HCT116 (cell line): Measurements from ENCODE around the gene XPNPEP2. TPM values are rescaled to one million over a fixed set of nuclear protein-coding genes. Genes with fewer than 3 reads are reported as not detected.

Source experiments
- ATAC-seq: fragments of 200-7000 bp; cut with Tn5 transposase; 2 replicates; pipeline ENCODE4 v1.9.1; 2020; ENCODE audit warnings: mild to moderate bottlenecking, moderate library complexity
- BruUV-seq: library from RNA; stranded (reverse); fragments of 400-500 nt; replicated peaks from 2 replicates; lab custom pipeline; 2021; lab: Mats Ljungman, UMichigan
- CTCF ChIA-PET: fragments of 300-600 bp; sonication (Branson Sonifier 250); formaldehyde crosslinking; loops from one replicate; lab custom pipeline; 2021; ENCODE audit warnings: antibody characterized with exemption; lab: Charles Lee
- POLR2A ChIA-PET: fragments of 300-600, 350-600 bp; sonication (Branson Sonifier 250); formaldehyde crosslinking; loops from one replicate; lab custom pipeline; 2021; ENCODE audit warnings: antibody characterized with exemption; lab: Charles Lee
- RAD21 ChIA-PET, 2 experiments: fragments of 300-600 bp; sonication (Branson Sonifier 250); formaldehyde crosslinking; loops; one replicate each; lab custom pipeline; 2023; ENCODE audit warnings: low total read pairs in 2 of 2; ENCODE audit not compliant: uncharacterized antibody in 2 of 2, unreplicated experiment in 2 of 2, low non-redundant PET in 1 of 2; lab: Charles Lee
- DNase-seq: peaks from one replicate; pipeline ENCODE4 v3.0.0-alpha.2; 2010; ENCODE audit warnings: low read depth, low spot score
- H2AFZ ChIP-seq: fragments of 200-600 bp; shearing (Covaris generic), sonication (generic); 2 replicates; pipeline ENCODE4 v1.6.1; 2017; ENCODE audit warnings: low read depth, mixed run types, mixed read lengths, antibody characterized with exemption, low read length; ENCODE audit not compliant: poor library complexity, severe bottlenecking
- H3K27ac ChIP-seq: 2 replicates; pipeline ENCODE4 v1.5.1; 2012; ENCODE audit warnings: low read depth, low read length
- H3K27me3 ChIP-seq: fragments of 200-600 bp; sonication (generic); 2 replicates; pipeline ENCODE4 v1.6.1; 2016; ENCODE audit warnings: mixed run types, low read length, mixed read lengths; ENCODE audit not compliant: insufficient read depth
- H3K36me3 ChIP-seq, 2 experiments: fragments of 200-500 bp in 1 of 2; fragments of 200-600 bp in 1 of 2; sonication (Bioruptor generic) in 1 of 2; sonication (generic) in 1 of 2; 2 replicates each; pipeline versions ENCODE4 v1.5.1 to v1.6.1; 2014 to 2016; ENCODE audit warnings: low read length in 2 of 2, inconsistent platforms in 1 of 2, mixed read lengths in 1 of 2, mixed run types in 1 of 2; ENCODE audit not compliant: insufficient read depth in 2 of 2, control insufficient read depth in 1 of 2
- H3K4me1 ChIP-seq, 2 experiments: fragments of 200-600 bp in 1 of 2; sonication (generic) in 1 of 2; 2 replicates each; pipeline versions ENCODE4 v1.5.1 to v1.6.1; 2012 to 2017; ENCODE audit warnings: low read length in 2 of 2, inconsistent platforms in 1 of 2, mild to moderate bottlenecking in 1 of 2, mixed read lengths in 1 of 2, mixed run types in 1 of 2, moderate library complexity in 1 of 2; ENCODE audit not compliant: insufficient read depth in 2 of 2, control insufficient read depth in 1 of 2
- H3K4me2 ChIP-seq: fragments of 200-600 bp; sonication (generic); 2 replicates; pipeline ENCODE4 v1.6.1; 2017; ENCODE audit warnings: mixed run types, low read length, mixed read lengths
- H3K4me3 ChIP-seq, 2 experiments: fragments of 200-600 bp in 1 of 2; sonication (generic) in 1 of 2; replicated peaks in 1 of 2; 2 replicates each; pipeline ENCODE4 v1.5.1; 2011 to 2016; ENCODE audit warnings: low read length in 2 of 2, control low read depth in 1 of 2, low read depth in 1 of 2, mild to moderate bottlenecking in 1 of 2, mixed read lengths in 1 of 2, mixed run types in 1 of 2
- H3K79me2 ChIP-seq: fragments of 200-600 bp; sonication (generic); 2 replicates; pipeline ENCODE4 v1.6.1; 2017; ENCODE audit warnings: mild to moderate bottlenecking, mixed run types, low read length, moderate library complexity, mixed read lengths; ENCODE audit not compliant: insufficient read depth
- H3K9ac ChIP-seq: fragments of 200-600 bp; sonication (generic); 2 replicates; pipeline ENCODE4 v1.6.1; 2016; ENCODE audit warnings: low read length, mixed read lengths
- H3K9me2 ChIP-seq: fragments of 200-600 bp; sonication (generic), shearing (Covaris generic); 2 replicates; pipeline ENCODE4 v1.6.1; 2017; ENCODE audit warnings: mixed run types, mild to moderate bottlenecking, moderate library complexity; ENCODE audit not compliant: insufficient read depth
- H3K9me3 ChIP-seq, 2 experiments: fragments of 200-500 bp in 1 of 2; fragments of 200-600 bp in 1 of 2; sonication (Bioruptor generic) in 1 of 2; sonication (generic) in 1 of 2; 2 replicates each; pipeline ENCODE4 v1.6.1; 2014 to 2017; ENCODE audit warnings: low read length in 2 of 2, mixed read lengths in 2 of 2, inconsistent platforms in 1 of 2, low read depth in 1 of 2, mild to moderate bottlenecking in 1 of 2, mixed run types in 1 of 2, moderate library complexity in 1 of 2; ENCODE audit not compliant: control insufficient read depth in 1 of 2, insufficient read depth in 1 of 2
- H4K20me1 ChIP-seq: fragments of 200-600 bp; sonication (generic), shearing (Covaris generic); 2 replicates; pipeline ENCODE4 v1.6.1; 2017; ENCODE audit warnings: mixed run types, mild to moderate bottlenecking, moderate library complexity; ENCODE audit not compliant: insufficient read depth
- CBX3 ChIP-seq: IDR thresholded peaks from 2 replicates; pipeline ENCODE4 v1.6.1; 2012; ENCODE audit warnings: low read depth
- EGR1 ChIP-seq: IDR thresholded peaks from 2 replicates; pipeline ENCODE4 v1.6.1; 2012; ENCODE audit warnings: low read depth
- ELF1 ChIP-seq: IDR thresholded peaks from 2 replicates; pipeline ENCODE4 v1.6.1; 2012; ENCODE audit warnings: low read depth, borderline replicate concordance
- EZH2 ChIP-seq: fragments of 200-600 bp; sonication (generic); IDR thresholded peaks from 2 replicates; pipeline ENCODE4 v1.6.1; 2017; ENCODE audit warnings: antibody characterized with exemption, mixed run types
- FOSL1 ChIP-seq: IDR thresholded peaks from 2 replicates; pipeline ENCODE4 v1.6.1; 2012; ENCODE audit warnings: low read depth
- JUND ChIP-seq: IDR thresholded peaks from 2 replicates; pipeline ENCODE4 v1.6.1; 2012
- POLR2A ChIP-seq: IDR thresholded peaks from 2 replicates; pipeline ENCODE4 v1.7.0; 2011; ENCODE audit warnings: borderline replicate concordance; ENCODE audit not compliant: insufficient read depth, insufficient read length; ENCODE audit errors: extremely low read depth
- POLR2AphosphoS5 ChIP-seq: IDR thresholded peaks from 2 replicates; pipeline ENCODE4 v1.6.1; 2011; ENCODE audit warnings: mild to moderate bottlenecking, low read depth, low read length, moderate library complexity
- RAD21 ChIP-seq: IDR thresholded peaks from 2 replicates; pipeline ENCODE4 v1.6.1; 2012; ENCODE audit warnings: low read depth, mild to moderate bottlenecking
- SIN3A ChIP-seq: IDR thresholded peaks from 2 replicates; pipeline ENCODE4 v1.6.1; 2012; ENCODE audit warnings: low read depth
- SP1 ChIP-seq: IDR thresholded peaks from 2 replicates; pipeline ENCODE4 v1.6.1; 2012; ENCODE audit warnings: low read depth
- SRF ChIP-seq: IDR thresholded peaks from 2 replicates; pipeline ENCODE4 v1.6.1; 2012; ENCODE audit warnings: low read depth
- TCF7L2 ChIP-seq: IDR thresholded peaks from 2 replicates; pipeline ENCODE4 v1.7.0; 2011; ENCODE audit warnings: borderline replicate concordance, inconsistent platforms; ENCODE audit not compliant: insufficient read depth, insufficient read length; ENCODE audit errors: extremely low read depth
- YY1 ChIP-seq: IDR thresholded peaks from 2 replicates; pipeline ENCODE4 v1.6.1; 2011; ENCODE audit warnings: low read length, low read depth, moderate library complexity, mild to moderate bottlenecking; ENCODE audit not compliant: insufficient replicate concordance; ENCODE audit errors: extremely low read depth
- ZNF274 ChIP-seq: fragments of 200-500 bp; sonication (Bioruptor generic); IDR thresholded peaks from 2 replicates; pipeline ENCODE4 v1.6.1; 2014; ENCODE audit warnings: mild to moderate bottlenecking, low read depth, low read length, inconsistent platforms
- intact Hi-C: fragments of 100-400 bp; cut with micrococcal nuclease; formaldehyde crosslinking; loops from 2 replicates; pipeline ENCODE4 v1.10.0; 2022
- total RNA-seq: library from RNA; stranded (reverse); gene quantifications from one replicate; pipeline ENCODE4 v1.2.1, GENCODE V29; 2021; ENCODE audit not compliant: unreplicated experiment
- TF ChIP-seq, protein P1 (sequence below): IDR thresholded peaks from 2 replicates; pipeline ENCODE4 v1.6.1; 2012; ENCODE audit warnings: low read depth
- TF ChIP-seq, protein P2 (sequence below): IDR thresholded peaks from 2 replicates; pipeline ENCODE4 v1.6.1; 2012
- TF ChIP-seq, protein P3 (sequence below), 3 experiments: fragments of 200-600 bp in 1 of 3; sonication (generic) in 1 of 3; IDR thresholded peaks in 2 of 3; conservative IDR thresholded peaks in 1 of 3; 2 replicates each; pipeline ENCODE4 v1.5.1; 2012 to 2017; ENCODE audit warnings: low read depth in 2 of 3, low read length in 2 of 3, antibody characterized with exemption in 1 of 3, borderline replicate concordance in 1 of 3, control low read depth in 1 of 3, mild to moderate bottlenecking in 1 of 3, mixed read lengths in 1 of 3, mixed run types in 1 of 3, moderate library complexity in 1 of 3; ENCODE audit not compliant: insufficient read depth in 1 of 3
- TF ChIP-seq, protein P4 (sequence below): IDR thresholded peaks from 2 replicates; pipeline ENCODE4 v1.6.1; 2011; ENCODE audit warnings: mild to moderate bottlenecking, low read length, moderate library complexity; ENCODE audit not compliant: insufficient replicate concordance; ENCODE audit errors: extremely low read depth
- TF ChIP-seq, protein P5 (sequence below): IDR thresholded peaks from 2 replicates; pipeline ENCODE4 v1.6.1; 2012

Gene XPNPEP2
- total RNA-seq, 1 experiment from 2014 or later = not detected

DNA sequence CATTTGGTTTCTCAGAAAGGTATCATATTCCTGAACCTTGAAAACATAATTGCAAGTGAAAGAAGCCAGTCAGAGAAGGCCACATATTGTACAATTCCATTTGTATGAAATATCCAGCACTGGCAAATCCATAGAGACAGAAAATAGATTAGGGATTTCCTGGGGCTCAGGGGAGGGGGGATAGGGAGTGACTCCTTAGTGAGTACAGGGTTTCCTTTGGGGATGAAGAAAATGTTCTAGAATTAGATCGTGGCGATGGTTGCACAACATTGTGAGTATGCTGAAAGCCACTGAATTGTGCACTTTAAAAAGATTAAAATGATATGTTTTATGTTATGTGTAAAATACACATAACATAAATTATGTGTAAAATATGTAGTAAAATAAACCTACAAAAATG is 10.3 kb downstream of the XPNPEP2 start:
- Histone ChIP-seq H3K27me3 (no peaks in the 10 kb centered on the region), H3K27ac (no peak overlapping the region), H3K9ac (no peak overlapping the region), H2AFZ (no peak overlapping the region), H3K4me3 (no peak overlapping the region), H3K9me2 (no peaks in the 10 kb centered on the region), H3K36me3 (no peaks in the 10 kb centered on the region), H3K9me3 (no peaks in the 10 kb centered on the region), H3K4me2 (no peak overlapping the region), H3K79me2 (no peaks in the 10 kb centered on the region), H4K20me1 (no peaks in the 10 kb centered on the region), H3K4me1 (no peaks in the 10 kb centered on the region)
- ChIA-PET CTCF (no interaction called here), RAD21 (no interaction called here), POLR2A (no interaction called here)
- BruUV-seq = no TSS peak
- intact Hi-C loops = no loop called here
- DNase-seq (no peak), ATAC-seq (no peak)
- TF ChIP-seq TCF7L2 (no peak), ZNF274 (no peak), SRF (no peak), FOSL1 (no peak), EZH2 (no peak), EGR1 (no peak), SIN3A (no peak), ELF1 (no peak), CBX3 (no peak), YY1 (no peak), RAD21 (no peak), POLR2A (no peak), SP1 (no peak), JUND (no peak), POLR2AphosphoS5 (no peak)
- TF ChIP-seq, protein P1, sequence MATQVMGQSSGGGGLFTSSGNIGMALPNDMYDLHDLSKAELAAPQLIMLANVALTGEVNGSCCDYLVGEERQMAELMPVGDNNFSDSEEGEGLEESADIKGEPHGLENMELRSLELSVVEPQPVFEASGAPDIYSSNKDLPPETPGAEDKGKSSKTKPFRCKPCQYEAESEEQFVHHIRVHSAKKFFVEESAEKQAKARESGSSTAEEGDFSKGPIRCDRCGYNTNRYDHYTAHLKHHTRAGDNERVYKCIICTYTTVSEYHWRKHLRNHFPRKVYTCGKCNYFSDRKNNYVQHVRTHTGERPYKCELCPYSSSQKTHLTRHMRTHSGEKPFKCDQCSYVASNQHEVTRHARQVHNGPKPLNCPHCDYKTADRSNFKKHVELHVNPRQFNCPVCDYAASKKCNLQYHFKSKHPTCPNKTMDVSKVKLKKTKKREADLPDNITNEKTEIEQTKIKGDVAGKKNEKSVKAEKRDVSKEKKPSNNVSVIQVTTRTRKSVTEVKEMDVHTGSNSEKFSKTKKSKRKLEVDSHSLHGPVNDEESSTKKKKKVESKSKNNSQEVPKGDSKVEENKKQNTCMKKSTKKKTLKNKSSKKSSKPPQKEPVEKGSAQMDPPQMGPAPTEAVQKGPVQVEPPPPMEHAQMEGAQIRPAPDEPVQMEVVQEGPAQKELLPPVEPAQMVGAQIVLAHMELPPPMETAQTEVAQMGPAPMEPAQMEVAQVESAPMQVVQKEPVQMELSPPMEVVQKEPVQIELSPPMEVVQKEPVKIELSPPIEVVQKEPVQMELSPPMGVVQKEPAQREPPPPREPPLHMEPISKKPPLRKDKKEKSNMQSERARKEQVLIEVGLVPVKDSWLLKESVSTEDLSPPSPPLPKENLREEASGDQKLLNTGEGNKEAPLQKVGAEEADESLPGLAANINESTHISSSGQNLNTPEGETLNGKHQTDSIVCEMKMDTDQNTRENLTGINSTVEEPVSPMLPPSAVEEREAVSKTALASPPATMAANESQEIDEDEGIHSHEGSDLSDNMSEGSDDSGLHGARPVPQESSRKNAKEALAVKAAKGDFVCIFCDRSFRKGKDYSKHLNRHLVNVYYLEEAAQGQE = no peak
- TF ChIP-seq, protein P2, sequence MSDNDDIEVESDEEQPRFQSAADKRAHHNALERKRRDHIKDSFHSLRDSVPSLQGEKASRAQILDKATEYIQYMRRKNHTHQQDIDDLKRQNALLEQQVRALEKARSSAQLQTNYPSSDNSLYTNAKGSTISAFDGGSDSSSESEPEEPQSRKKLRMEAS = no peak
- TF ChIP-seq, protein P3, sequence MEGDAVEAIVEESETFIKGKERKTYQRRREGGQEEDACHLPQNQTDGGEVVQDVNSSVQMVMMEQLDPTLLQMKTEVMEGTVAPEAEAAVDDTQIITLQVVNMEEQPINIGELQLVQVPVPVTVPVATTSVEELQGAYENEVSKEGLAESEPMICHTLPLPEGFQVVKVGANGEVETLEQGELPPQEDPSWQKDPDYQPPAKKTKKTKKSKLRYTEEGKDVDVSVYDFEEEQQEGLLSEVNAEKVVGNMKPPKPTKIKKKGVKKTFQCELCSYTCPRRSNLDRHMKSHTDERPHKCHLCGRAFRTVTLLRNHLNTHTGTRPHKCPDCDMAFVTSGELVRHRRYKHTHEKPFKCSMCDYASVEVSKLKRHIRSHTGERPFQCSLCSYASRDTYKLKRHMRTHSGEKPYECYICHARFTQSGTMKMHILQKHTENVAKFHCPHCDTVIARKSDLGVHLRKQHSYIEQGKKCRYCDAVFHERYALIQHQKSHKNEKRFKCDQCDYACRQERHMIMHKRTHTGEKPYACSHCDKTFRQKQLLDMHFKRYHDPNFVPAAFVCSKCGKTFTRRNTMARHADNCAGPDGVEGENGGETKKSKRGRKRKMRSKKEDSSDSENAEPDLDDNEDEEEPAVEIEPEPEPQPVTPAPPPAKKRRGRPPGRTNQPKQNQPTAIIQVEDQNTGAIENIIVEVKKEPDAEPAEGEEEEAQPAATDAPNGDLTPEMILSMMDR (IDR thresholded peaks at IDR 0.05 in 2 of 3, conservative IDR thresholded peaks at IDR 0.05 in 1 of 3; ENCODE audit: borderline replicate concordance in 1 of 3, insufficient read depth in 1 of 3, low read depth in 2 of 3, low read length in 2 of 3) = no peak
- TF ChIP-seq, protein P4, sequence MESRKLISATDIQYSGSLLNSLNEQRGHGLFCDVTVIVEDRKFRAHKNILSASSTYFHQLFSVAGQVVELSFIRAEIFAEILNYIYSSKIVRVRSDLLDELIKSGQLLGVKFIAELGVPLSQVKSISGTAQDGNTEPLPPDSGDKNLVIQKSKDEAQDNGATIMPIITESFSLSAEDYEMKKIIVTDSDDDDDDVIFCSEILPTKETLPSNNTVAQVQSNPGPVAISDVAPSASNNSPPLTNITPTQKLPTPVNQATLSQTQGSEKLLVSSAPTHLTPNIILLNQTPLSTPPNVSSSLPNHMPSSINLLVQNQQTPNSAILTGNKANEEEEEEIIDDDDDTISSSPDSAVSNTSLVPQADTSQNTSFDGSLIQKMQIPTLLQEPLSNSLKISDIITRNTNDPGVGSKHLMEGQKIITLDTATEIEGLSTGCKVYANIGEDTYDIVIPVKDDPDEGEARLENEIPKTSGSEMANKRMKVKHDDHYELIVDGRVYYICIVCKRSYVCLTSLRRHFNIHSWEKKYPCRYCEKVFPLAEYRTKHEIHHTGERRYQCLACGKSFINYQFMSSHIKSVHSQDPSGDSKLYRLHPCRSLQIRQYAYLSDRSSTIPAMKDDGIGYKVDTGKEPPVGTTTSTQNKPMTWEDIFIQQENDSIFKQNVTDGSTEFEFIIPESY = no peak
- TF ChIP-seq, protein P5, sequence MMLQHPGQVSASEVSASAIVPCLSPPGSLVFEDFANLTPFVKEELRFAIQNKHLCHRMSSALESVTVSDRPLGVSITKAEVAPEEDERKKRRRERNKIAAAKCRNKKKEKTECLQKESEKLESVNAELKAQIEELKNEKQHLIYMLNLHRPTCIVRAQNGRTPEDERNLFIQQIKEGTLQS = no peak
